ENCODE measurements around the gene HDAC10.
"Not testable (repeated sequence)": the region's sequence is repeated elsewhere in the genome, so short reads cannot be mapped to it uniquely, and the experiment has no call there.

HDAC10 gene

DNA sequence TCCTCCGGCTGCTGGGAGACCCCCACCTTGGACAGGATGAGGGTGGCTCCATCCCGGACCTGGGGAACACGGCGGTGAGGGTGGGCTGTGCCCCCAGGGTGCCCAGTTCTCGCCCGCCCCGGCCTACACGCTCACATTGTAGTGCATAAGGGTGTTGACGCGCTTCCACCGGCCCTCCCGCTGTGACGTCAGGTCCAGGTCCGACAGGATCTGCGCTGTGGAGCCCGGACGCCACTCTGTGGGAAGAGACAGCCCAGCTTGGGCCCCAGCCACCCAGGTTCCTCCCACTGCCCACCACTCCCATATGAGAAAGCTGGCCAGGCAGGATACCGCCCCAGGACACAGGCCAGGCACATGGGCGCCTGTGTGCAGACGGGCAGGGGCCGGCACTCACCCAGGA lies 27.4 kb upstream of the HDAC10 start:
- TF ChIP-seq, protein P1, sequence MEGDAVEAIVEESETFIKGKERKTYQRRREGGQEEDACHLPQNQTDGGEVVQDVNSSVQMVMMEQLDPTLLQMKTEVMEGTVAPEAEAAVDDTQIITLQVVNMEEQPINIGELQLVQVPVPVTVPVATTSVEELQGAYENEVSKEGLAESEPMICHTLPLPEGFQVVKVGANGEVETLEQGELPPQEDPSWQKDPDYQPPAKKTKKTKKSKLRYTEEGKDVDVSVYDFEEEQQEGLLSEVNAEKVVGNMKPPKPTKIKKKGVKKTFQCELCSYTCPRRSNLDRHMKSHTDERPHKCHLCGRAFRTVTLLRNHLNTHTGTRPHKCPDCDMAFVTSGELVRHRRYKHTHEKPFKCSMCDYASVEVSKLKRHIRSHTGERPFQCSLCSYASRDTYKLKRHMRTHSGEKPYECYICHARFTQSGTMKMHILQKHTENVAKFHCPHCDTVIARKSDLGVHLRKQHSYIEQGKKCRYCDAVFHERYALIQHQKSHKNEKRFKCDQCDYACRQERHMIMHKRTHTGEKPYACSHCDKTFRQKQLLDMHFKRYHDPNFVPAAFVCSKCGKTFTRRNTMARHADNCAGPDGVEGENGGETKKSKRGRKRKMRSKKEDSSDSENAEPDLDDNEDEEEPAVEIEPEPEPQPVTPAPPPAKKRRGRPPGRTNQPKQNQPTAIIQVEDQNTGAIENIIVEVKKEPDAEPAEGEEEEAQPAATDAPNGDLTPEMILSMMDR (IDR thresholded peaks at IDR 0.05; ENCODE audit: low read depth, low read length), result no peak
- no peak for DNase-seq (ENCODE audit: extremely low read depth, low read depth)

DNA sequence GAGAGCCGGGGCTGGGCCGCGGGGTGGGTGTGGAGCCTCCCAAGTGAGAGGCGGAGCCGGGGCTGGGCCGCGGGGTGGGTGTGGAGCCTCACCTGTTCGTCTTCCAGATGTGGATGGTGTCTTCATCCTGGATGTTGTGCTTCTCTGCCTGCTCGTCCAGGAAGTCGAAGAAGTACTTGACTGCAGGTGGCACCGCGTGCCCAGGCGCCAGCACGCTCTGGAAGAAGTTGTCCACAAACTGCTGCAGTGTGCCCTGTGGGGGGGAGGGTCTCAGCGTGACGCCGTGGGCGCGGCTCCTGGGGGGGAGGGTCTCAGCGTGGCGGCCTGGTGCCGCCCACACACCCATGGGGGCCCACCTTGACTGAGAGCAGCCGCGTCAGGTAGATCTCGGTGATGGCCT lies 26.7 kb upstream of the HDAC10 start:
- TF ChIP-seq, protein P1 (IDR thresholded peaks at IDR 0.05; ENCODE audit: low read depth, low read length), result no peak
- no peak for DNase-seq (ENCODE audit: extremely low read depth, low read depth)

DNA sequence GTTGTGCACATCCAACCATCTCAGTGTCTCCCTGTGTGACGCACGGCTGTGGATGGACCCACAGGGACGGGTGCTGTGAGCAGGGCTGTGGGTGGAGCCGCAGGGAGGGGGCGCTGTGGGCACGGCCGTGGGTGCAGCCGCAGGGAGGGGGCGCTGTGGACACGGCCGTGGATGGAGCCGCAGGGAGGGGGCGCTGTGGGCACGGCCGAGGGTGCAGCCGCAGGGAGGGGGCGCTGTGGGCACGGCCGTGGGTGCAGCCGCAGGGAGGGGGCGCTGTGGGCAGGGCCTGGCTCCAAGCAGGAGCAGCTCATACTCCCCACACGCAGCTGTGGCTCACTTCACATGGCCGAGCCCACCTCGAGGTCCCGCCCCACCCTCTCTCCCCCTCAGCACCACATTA lies 25.1 kb upstream of the HDAC10 start:
- DNase-seq (ENCODE audit: extremely low read depth, low read depth), result no peak
- TF ChIP-seq, protein P1 (IDR thresholded peaks at IDR 0.05; ENCODE audit: low read depth, low read length), result peak; percentile 39

DNA sequence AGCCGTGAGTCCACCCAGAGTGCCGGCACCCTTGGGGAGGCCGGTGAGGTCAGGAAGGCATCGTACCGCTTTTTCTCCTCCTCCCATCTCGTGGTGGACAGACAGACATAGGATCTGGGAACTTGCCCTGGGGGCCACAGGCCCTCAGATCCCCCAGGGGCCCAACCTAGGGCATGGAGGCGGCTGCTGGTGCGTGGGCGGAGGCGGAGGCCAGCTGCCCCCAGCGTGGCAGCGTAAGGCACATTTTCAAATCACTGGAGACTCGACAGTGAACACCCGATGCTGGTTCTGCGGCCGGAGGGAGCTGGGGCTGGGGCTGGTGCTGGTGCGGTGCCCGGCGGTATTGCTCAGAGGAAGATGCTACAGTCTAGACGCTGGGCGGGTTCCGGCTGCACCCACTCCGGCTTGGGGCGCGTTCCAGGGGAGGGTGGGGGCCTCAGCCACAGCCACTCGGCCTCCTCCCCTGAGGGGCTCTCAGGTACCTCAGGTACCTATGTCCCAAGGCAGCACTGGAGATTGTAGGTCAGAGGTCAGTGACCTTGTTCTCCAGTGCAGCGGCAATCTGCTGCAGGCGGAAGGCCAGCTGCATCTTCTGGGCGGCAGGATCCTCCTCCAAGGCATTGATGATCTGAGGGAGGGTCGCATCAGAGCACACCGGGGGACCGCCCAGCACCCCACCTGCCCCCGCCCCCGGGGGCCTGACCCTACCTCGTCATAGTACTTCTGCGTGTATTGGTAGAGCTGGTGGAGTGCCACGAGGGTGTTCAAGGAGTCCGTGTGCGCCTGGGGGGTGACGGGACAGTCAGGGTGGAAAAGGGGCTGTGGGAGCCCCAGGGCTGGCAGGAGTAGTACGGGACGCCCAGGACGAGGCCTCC lies 24.4 kb upstream of the HDAC10 start:
- TF ChIP-seq, protein P1 (IDR thresholded peaks at IDR 0.05; ENCODE audit: low read depth, low read length), result no peak
- DNase-seq (ENCODE audit: extremely low read depth, low read depth), result no peak

DNA sequence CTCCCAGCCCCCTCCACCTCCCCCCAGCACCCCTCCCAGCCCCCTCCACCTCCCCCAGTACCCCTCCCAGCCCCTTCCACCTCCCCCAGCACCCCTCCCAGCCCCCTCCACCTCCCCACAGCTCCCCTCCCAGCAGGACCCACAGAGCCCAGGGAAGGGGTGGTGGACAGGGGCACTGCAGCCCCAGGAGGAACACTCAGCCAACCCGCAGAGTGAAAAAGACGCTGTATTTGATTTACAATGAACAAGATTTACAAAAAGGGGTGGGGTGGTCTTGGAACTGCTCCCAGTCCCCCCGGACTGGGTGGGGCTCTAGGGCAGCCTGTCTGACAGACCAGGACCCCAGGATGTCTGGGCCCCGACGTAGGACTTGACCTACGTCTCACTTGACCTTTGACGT lies 23.7 kb upstream of the HDAC10 start:
- DNase-seq (ENCODE audit: extremely low read depth, low read depth), result no peak
- TF ChIP-seq, protein P1 (IDR thresholded peaks at IDR 0.05; ENCODE audit: low read depth, low read length), result no peak

DNA sequence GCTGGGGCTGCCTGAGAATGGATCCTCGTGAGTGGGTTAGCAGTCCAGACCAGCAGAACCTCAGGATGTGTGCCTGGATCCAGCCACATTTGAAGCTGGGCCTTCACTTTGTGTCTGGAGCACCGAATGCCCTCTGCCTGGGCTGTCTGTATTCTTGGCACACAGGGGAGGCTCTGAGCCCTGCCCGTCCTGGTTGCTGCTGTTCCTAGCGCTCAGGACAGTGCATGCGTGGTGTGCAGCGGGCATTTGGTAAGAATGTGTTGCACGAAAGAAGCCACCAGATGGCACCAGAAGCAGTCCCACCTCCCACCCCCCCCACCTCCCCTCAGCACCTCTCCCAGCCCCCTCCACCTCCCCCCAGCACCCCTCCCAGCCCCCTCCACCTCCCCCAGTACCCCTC lies 23.2 kb upstream of the HDAC10 start:
- no peak for DNase-seq (ENCODE audit: extremely low read depth, low read depth)
- TF ChIP-seq, protein P1 (IDR thresholded peaks at IDR 0.05; ENCODE audit: low read depth, low read length), result peak; percentile 29

DNA sequence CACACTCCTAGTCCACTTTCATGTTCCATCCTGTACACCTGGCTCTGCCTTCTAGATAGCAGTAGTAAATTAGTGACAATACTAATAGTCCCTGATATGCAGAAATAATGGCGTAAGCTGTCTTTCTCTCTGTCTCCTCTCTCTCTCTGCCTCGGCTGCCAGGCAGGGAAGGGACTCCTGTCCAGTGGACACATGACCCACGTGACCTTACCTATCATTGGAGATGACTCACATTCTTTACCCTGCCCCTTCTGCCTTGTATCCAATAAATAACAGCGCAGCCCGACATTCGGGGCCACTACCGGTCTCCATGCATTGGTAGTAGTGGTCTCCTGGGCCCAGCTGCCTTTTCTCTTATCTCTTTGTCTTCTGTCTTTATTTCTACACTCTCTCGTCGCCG lies 22.7 kb upstream of the HDAC10 start:
- DNase-seq (ENCODE audit: extremely low read depth, low read depth), result not testable (repeated sequence)

DNA sequence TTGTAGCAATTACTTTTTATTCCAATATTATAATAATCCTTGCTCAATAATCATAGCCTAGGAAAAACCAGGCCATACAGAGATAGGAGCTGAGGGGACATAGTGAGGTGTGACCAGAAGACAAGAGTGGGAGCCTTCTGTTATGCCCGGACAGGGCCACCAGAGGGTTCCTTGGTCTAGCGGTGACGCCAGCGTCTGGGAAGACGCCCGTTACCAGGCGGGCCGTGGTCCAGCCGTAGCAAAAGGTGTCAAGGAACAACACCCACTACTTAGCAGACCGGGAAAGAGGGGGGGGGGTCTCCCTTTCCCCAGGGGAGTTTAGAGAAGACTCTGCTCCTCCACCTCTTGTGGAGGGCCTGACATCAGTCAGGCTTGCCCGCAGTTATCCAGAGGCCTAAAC lies 22.3 kb upstream of the HDAC10 start:
- not testable (repeated sequence) for DNase-seq (ENCODE audit: extremely low read depth, low read depth)

Data from AG09319 (cell line).